ENCODE measurements around the gene H2BK1.

GRCh38 chr7:151210087-151210854 is at the start of gene H2BK1:
- TF ChIP-seq CTCF (conservative IDR thresholded peaks at IDR 0.05) (no peak), ZFX (IDR thresholded peaks at IDR 0.05) (no peak)
